AG10803 (cell line): Measurements from ENCODE around the gene TSEN34.

Experiments
- DNase-seq: peaks from one replicate; pipeline ENCODE4 v3.0.0; 2010; ENCODE audit warnings: low read depth
- H3K4me3 ChIP-seq: 2 replicates; pipeline ENCODE4 v1.5.1; 2011; ENCODE audit warnings: mild to moderate bottlenecking, low read length, control low read depth
- TF ChIP-seq, protein P1 (sequence below): conservative IDR thresholded peaks from 2 replicates; pipeline ENCODE4 v1.5.1; 2011; ENCODE audit warnings: mild to moderate bottlenecking, low read length, control low read depth, inconsistent platforms

Gene TSEN34

DNA sequence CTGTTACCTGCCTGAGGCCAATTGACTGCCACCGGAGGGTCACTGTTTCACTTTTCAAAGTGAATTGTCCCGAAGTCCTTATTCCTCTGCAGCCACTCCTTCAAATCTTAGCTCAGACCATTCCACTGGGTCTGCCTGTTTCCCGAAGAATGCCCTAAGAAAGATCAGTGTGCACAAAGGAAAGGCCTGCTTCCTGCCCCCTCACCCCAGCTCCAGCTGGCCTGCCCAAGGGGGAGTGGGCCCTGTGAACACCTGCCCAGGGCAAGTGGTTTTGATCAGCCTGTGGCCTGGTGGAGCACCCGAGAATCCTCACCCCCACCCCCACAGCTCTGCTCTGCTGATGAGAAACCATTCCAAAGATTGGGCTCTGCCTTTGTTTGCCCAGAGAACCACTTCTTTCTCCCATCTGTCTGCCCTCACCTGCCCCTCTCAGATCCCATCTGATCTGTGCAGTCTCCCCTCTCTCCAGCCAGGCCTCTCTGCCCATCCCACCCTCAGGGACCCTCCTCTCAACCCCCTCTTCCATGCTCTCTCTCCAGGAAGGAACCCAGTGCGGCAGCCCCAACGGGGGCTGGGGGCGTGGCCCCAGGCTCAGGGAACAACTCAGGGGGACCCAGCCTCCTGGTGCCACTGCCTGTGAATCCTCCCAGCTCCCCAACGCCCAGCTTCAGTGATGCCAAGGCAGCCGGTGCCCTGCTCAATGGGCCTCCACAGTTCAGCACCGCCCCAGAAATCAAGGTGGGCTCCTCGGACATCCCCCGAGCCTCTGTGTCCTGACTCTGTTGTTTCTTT is 41.9 kb upstream of the TSEN34 start:
- H3K4me3 ChIP-seq, result no peak overlapping the region
- no peak for DNase-seq
- TF ChIP-seq, protein P1, sequence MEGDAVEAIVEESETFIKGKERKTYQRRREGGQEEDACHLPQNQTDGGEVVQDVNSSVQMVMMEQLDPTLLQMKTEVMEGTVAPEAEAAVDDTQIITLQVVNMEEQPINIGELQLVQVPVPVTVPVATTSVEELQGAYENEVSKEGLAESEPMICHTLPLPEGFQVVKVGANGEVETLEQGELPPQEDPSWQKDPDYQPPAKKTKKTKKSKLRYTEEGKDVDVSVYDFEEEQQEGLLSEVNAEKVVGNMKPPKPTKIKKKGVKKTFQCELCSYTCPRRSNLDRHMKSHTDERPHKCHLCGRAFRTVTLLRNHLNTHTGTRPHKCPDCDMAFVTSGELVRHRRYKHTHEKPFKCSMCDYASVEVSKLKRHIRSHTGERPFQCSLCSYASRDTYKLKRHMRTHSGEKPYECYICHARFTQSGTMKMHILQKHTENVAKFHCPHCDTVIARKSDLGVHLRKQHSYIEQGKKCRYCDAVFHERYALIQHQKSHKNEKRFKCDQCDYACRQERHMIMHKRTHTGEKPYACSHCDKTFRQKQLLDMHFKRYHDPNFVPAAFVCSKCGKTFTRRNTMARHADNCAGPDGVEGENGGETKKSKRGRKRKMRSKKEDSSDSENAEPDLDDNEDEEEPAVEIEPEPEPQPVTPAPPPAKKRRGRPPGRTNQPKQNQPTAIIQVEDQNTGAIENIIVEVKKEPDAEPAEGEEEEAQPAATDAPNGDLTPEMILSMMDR, result no peak

GRCh38 chr19:54151362-54152035 is 39.6 kb upstream of the TSEN34 start:
- TF ChIP-seq, protein P1, result no peak

DNA sequence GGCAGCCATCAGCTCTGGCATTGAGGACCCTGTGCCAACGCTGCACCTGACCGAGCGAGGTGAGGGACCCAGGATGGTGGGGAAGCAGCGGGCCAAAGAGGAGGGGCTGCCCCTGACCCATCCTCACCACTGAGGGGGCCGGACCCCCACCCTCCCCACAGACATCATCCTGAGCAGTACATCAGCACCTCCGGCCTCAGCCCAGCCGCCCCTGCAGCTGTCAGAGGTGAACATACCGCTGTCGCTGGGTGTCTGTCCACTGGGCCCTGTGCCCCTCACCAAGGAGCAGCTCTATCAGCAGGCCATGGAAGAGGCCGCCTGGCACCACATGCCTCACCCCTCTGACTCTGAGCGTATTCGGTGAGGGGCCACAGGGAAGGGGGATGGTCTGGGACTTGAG is 38.8 kb upstream of the TSEN34 start:
- no peak overlapping the region for H3K4me3 ChIP-seq
- no peak for DNase-seq
- TF ChIP-seq, protein P1, result no peak

More at GRCh38 chr19:54151362-54152035, 39.6 kb upstream of the TSEN34 start:
- DNase-seq, result no peak
- no peak overlapping the region for H3K4me3 ChIP-seq

- TF ChIP-seq, protein P1, result no peak
Observed at GRCh38 chr19:54152878-54153524, 38.1 kb upstream of the TSEN34 start.

GRCh38 chr19:54153731-54154326 is 37.3 kb upstream of the TSEN34 start:
- DNase-seq, result no peak
- H3K4me3 ChIP-seq, result no peak overlapping the region
- TF ChIP-seq, protein P1, result no peak

More at GRCh38 chr19:54152878-54153524, 38.1 kb upstream of the TSEN34 start:
- DNase-seq, result no peak
- H3K4me3 ChIP-seq, result no peak overlapping the region

- TF ChIP-seq, protein P1, result no peak
- H3K4me3 ChIP-seq, result no peak overlapping the region
- peak; percentile 66 for DNase-seq
Observed at GRCh38 chr19:54154603-54155345, 36.3 kb upstream of the TSEN34 start.
